ENCODE results near the gene ZNF407.

GRCh38 chr18:75088622-75089211 lies 491.0 kb downstream of the ZNF407 start:
- TF ChIP-seq CTCF (IDR thresholded peaks at IDR 0.05) (no peak), POLR2A (IDR thresholded peaks at IDR 0.05) (no peak)

All from stomach (tissue), 4 donors.